Measurements from ENCODE around the gene MARCHF11.

DNA sequence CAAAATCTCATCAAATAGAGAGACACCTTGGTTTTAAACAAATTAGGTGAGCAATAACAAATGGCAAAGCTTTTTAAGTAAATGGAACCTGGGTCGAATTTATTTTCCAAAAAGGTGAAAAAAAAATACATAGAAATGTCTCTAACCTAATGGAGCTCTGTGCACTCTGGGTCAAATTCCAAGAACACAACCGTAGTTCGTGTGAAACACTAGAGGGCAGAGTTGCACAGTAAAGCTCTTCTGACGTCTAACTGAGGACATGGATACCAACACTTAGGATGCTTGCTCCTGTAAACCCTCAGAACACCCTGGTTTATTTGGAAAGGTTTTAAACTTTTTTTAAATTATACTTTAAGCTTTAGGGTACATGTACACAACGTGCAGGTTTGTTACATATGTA lies 18.9 kb downstream of the MARCHF11 start:
- TF ChIP-seq YY1 (IDR thresholded peaks at IDR 0.05; ENCODE audit: insufficient read depth, insufficient read length), result no peak
- no peak for TF ChIP-seq SUZ12 (IDR thresholded peaks at IDR 0.05; ENCODE audit: extremely low read depth, insufficient read depth, insufficient read length)
- no peak for TF ChIP-seq ZNF274 (IDR thresholded peaks at IDR 0.05; ENCODE audit: low read depth, low read length)
